Panc1 (cell line): ENCODE measurements around the gene FXR1. TPM values are rescaled to one million over a fixed set of nuclear protein-coding genes. Genes with fewer than 3 reads are reported as not detected.

Source experiments
- ATAC-seq: fragments of 200-7000 bp; cut with Tn5 transposase; 2 replicates; pipeline ENCODE4 v1.9.1; 2020; ENCODE audit warnings: mild to moderate bottlenecking, moderate library complexity
- BruUV-seq: library from RNA; stranded (reverse); fragments of 400-500 nt; replicated peaks from 2 replicates; lab custom pipeline; 2021; lab: Mats Ljungman, UMichigan
- CTCF ChIA-PET: fragments of 300-600 bp; sonication (Branson Sonifier 250); formaldehyde crosslinking; loops from one replicate; lab custom pipeline; 2022; ENCODE audit warnings: antibody characterized with exemption; lab: Charles Lee
- POLR2A ChIA-PET: fragments of 300-600 bp; sonication (Branson Sonifier 250); formaldehyde crosslinking; loops from one replicate; lab custom pipeline; 2022; ENCODE audit warnings: antibody characterized with exemption; lab: Charles Lee
- DNase-seq: peaks from one replicate; pipeline ENCODE4 v3.0.0-alpha.2; 2010; ENCODE audit warnings: low read depth, low spot score
- H3K27ac ChIP-seq: 2 replicates; pipeline ENCODE4 v1.5.1; 2011; ENCODE audit warnings: mild to moderate bottlenecking, low read length, inconsistent platforms
- H3K27me3 ChIP-seq: fragments of 200-500 bp; sonication (Bioruptor generic); 2 replicates; pipeline ENCODE4 v1.6.0; 2014; ENCODE audit warnings: low read length, inconsistent platforms; ENCODE audit not compliant: control insufficient read depth, insufficient read depth
- H3K36me3 ChIP-seq: fragments of 200-500 bp; sonication (Bioruptor generic); 2 replicates; pipeline ENCODE4 v1.5.1; 2014; ENCODE audit warnings: inconsistent platforms, mild to moderate bottlenecking, low read length, moderate library complexity; ENCODE audit not compliant: control insufficient read depth, insufficient read depth
- H3K4me1 ChIP-seq: 2 replicates; pipeline ENCODE4 v1.5.1; 2011; ENCODE audit warnings: inconsistent platforms, mild to moderate bottlenecking, low read length, moderate library complexity; ENCODE audit not compliant: control insufficient read depth, insufficient read depth
- H3K4me3 ChIP-seq, 2 experiments: 2 replicates each; pipeline ENCODE4 v1.5.1; 2011 to 2012; ENCODE audit warnings: low read depth in 2 of 2, low read length in 2 of 2, mild to moderate bottlenecking in 2 of 2, inconsistent platforms in 1 of 2, moderate library complexity in 1 of 2
- H3K9me3 ChIP-seq: fragments of 200-500 bp; sonication (Bioruptor generic); 2 replicates; pipeline ENCODE4 v1.5.1; 2014; ENCODE audit warnings: low read depth, mild to moderate bottlenecking, inconsistent platforms, low read length, moderate library complexity; ENCODE audit not compliant: control insufficient read depth, insufficient read depth
- CTCF ChIP-seq: fragments of 450-650 bp; IDR thresholded peaks from 2 replicates; pipeline ENCODE4 v1.5.1; 2017; ENCODE audit warnings: mild to moderate bottlenecking
- POLR2AphosphoS5 ChIP-seq: IDR thresholded peaks from 2 replicates; pipeline ENCODE4 v1.6.1; 2012; ENCODE audit warnings: mild to moderate bottlenecking, low read depth, low read length, moderate library complexity
- SIN3A ChIP-seq: IDR thresholded peaks from 2 replicates; pipeline ENCODE4 v1.6.1; 2012; ENCODE audit warnings: low read depth, mild to moderate bottlenecking, low read length, moderate library complexity, borderline replicate concordance; ENCODE audit not compliant: insufficient read depth
- TCF7L2 ChIP-seq: IDR thresholded peaks from 2 replicates; pipeline ENCODE4 v1.6.1; 2011; ENCODE audit warnings: mild to moderate bottlenecking, low read depth, low read length, inconsistent platforms
- in situ Hi-C: cut with HindIII; loops from 2 replicates; pipeline ENCODE4 v1.10.0; 2016; ENCODE audit warnings: low sequenced_read_pairs, low pct_unique_long_range_greater_than_20kb
- intact Hi-C: fragments of 100-400 bp; cut with micrococcal nuclease; formaldehyde crosslinking; loops from one replicate; pipeline ENCODE4 v1.10.0; 2022; ENCODE audit not compliant: unreplicated experiment
- total RNA-seq: library from RNA; stranded (reverse); gene quantifications from one replicate; pipeline ENCODE4 v1.2.1, GENCODE V29; 2021; ENCODE audit not compliant: unreplicated experiment
- TF ChIP-seq, protein P1 (sequence below), 2 experiments: IDR thresholded peaks; 2 replicates each; pipeline ENCODE4 v1.6.1; 2011 to 2012; ENCODE audit warnings: low read depth in 2 of 2, control low read depth in 1 of 2, low read length in 1 of 2, mild to moderate bottlenecking in 1 of 2, moderate library complexity in 1 of 2; ENCODE audit not compliant: insufficient read depth in 1 of 2

Gene FXR1
- total RNA-seq, 1 experiment from 2014 or later: 180 TPM

- Histone ChIP-seq H3K9me3 (no peaks in the 10 kb centered on the region), H3K4me1 (no peaks in the 10 kb centered on the region), H3K27me3 (no peaks in the 10 kb centered on the region), H3K4me3 (no peak overlapping the region), H3K27ac (no peak overlapping the region), H3K36me3 (no peaks in the 10 kb centered on the region)
- CTCF ChIA-PET: interaction anchor here (0.6 kb wide), 1 partner anchor 18 kb away, joined by 3 read pairs; no protein-coding TSS in a partner anchor
- intact Hi-C loops: no loop called here
- DNase-seq: no peak
- no TSS peak for BruUV-seq
- POLR2A ChIA-PET: no interaction called here
- ATAC-seq: no peak
- in situ Hi-C loops: no loop called here
- TF ChIP-seq TCF7L2: no peak
- TF ChIP-seq, protein P1, sequence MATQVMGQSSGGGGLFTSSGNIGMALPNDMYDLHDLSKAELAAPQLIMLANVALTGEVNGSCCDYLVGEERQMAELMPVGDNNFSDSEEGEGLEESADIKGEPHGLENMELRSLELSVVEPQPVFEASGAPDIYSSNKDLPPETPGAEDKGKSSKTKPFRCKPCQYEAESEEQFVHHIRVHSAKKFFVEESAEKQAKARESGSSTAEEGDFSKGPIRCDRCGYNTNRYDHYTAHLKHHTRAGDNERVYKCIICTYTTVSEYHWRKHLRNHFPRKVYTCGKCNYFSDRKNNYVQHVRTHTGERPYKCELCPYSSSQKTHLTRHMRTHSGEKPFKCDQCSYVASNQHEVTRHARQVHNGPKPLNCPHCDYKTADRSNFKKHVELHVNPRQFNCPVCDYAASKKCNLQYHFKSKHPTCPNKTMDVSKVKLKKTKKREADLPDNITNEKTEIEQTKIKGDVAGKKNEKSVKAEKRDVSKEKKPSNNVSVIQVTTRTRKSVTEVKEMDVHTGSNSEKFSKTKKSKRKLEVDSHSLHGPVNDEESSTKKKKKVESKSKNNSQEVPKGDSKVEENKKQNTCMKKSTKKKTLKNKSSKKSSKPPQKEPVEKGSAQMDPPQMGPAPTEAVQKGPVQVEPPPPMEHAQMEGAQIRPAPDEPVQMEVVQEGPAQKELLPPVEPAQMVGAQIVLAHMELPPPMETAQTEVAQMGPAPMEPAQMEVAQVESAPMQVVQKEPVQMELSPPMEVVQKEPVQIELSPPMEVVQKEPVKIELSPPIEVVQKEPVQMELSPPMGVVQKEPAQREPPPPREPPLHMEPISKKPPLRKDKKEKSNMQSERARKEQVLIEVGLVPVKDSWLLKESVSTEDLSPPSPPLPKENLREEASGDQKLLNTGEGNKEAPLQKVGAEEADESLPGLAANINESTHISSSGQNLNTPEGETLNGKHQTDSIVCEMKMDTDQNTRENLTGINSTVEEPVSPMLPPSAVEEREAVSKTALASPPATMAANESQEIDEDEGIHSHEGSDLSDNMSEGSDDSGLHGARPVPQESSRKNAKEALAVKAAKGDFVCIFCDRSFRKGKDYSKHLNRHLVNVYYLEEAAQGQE (IDR thresholded peaks at IDR 0.05; ENCODE audit: insufficient read depth in 1 of 2, low read depth in 2 of 2, low read length in 1 of 2): no peak
- no peak for TF ChIP-seq SIN3A
- TF ChIP-seq POLR2AphosphoS5: no peak
- TF ChIP-seq CTCF: no peak
Observed at GRCh38 chr3:181017690-181018089, 105.2 kb downstream of the FXR1 start.

GRCh38 chr3:181025204-181025603, 112.7 kb downstream of the FXR1 start:
- DNase-seq: no peak
- intact Hi-C loops (no loop called here), in situ Hi-C loops (no loop called here)
- no TSS peak for BruUV-seq
- Histone ChIP-seq H3K4me1 (no peaks in the 10 kb centered on the region), H3K36me3 (no peaks in the 10 kb centered on the region), H3K4me3 (no peak overlapping the region), H3K27ac (no peak overlapping the region), H3K27me3 (no peaks in the 10 kb centered on the region), H3K9me3 (no peaks in the 10 kb centered on the region)
- ATAC-seq: no peak
- no peak for TF ChIP-seq CTCF
- POLR2A ChIA-PET: interaction anchor here (0.7 kb wide), 1 partner anchor 202 kb away, joined by 3 read pairs; no protein-coding TSS in a partner anchor
- CTCF ChIA-PET: no interaction called here
